Small intestine (tissue), 7 donors: ENCODE measurements around the gene NF1. TPM values are rescaled to one million over a fixed set of nuclear protein-coding genes. Genes with fewer than 3 reads are reported as not detected.

Source experiments
- DNase-seq, 2 donors: peaks; one replicate each; pipeline versions ENCODE4 v3.0.0 to v3.0.0-alpha.2; 2013
- FAIRE-seq: peaks from 2 replicates; lab custom pipeline; 2012; peaks lifted over from hg19 to GRCh38; lab: Jason Lieb, UNC
- H3K27ac ChIP-seq, 3 donors: one replicate each; pipeline ENCODE4 v1.5.1; 2013; ENCODE audit warnings: low read length in 2 of 3, mild to moderate bottlenecking in 2 of 3, control low read depth in 1 of 3, inconsistent platforms in 1 of 3, low read depth in 1 of 3, moderate library complexity in 1 of 3
- H3K27me3 ChIP-seq, 3 donors: one replicate each; pipeline ENCODE4 v1.6.1; 2013; ENCODE audit warnings: low read length in 3 of 3, inconsistent platforms in 1 of 3; ENCODE audit not compliant: control insufficient read depth in 3 of 3, insufficient read depth in 3 of 3
- H3K36me3 ChIP-seq, 3 donors: one replicate each; pipeline ENCODE4 v1.6.1; 2013; ENCODE audit warnings: low read length in 3 of 3, inconsistent platforms in 1 of 3, low read depth in 1 of 3, mild to moderate bottlenecking in 1 of 3, moderate library complexity in 1 of 3; ENCODE audit not compliant: control insufficient read depth in 3 of 3, insufficient read depth in 2 of 3
- H3K4me1 ChIP-seq, 3 donors: one replicate each; pipeline ENCODE4 v1.6.1; 2013; ENCODE audit warnings: low read length in 2 of 3, inconsistent platforms in 1 of 3, low read depth in 1 of 3, mild to moderate bottlenecking in 1 of 3, moderate library complexity in 1 of 3; ENCODE audit not compliant: control insufficient read depth in 3 of 3, insufficient read depth in 2 of 3
- H3K4me3 ChIP-seq, 3 donors: one replicate each; pipeline ENCODE4 v1.5.1; 2013; ENCODE audit warnings: low read length in 3 of 3, control low read depth in 1 of 3, inconsistent platforms in 1 of 3, low read depth in 1 of 3, mild to moderate bottlenecking in 1 of 3, moderate library complexity in 1 of 3
- H3K9me3 ChIP-seq, 2 donors: one replicate each; pipeline ENCODE4 v1.6.1; 2013; ENCODE audit warnings: low read depth in 1 of 2, low read length in 1 of 2; ENCODE audit not compliant: control insufficient read depth in 2 of 2, insufficient read depth in 1 of 2
- WGBS, 3 donors: extraction: QIAGEN DNeasy Blood & Tissue Kit; methylation state at CpG; one replicate each; pipeline ENCODE4 v1.1.7; 2013; 5-methylcytosine and 5-hydroxymethylcytosine counted together
- polyA plus RNA-seq, 4 donors: library from polyadenylated mRNA; stranded (reverse) in 3 of 4; unstranded in 1 of 4; fragments of 200-250 nt in 3 of 4; fragments of 120-200 nt in 1 of 4; gene quantifications; one replicate each; pipeline versions ENCODE4 v1.2.1 to v1.2.3, GENCODE V29; 2013
- donor health status: healthy with polysubstance abuse.
- donor health status: control.
- donor health status: control.
- donor health status: Bipolar disorder and iron deficiency.
- donor health status: healthy.

NF1 gene
- polyA plus RNA-seq, 4 donors = 7.7 to 27.3 (median 9.5) TPM

GRCh38 chr17:31126318-31126717 is 31.5 kb downstream of the NF1 start:
- Histone ChIP-seq H3K4me1 (no peaks in the 10 kb centered on the region), H3K27me3 (no peaks in the 10 kb centered on the region), H3K27ac (no peak overlapping the region), H3K9me3 (no peaks in the 10 kb centered on the region), H3K36me3 (peaks cover 0 to 20% (median 0%) of the 10 kb centered on the region in 3 donors), H3K4me3 (no peak overlapping the region)
- WGBS, 3 donors = 94 to 95% (median 95%) methylated on average over 3 of the region's 3 CpGs
- DNase-seq (no peak), FAIRE-seq (no peak)

- WGBS, 3 donors = 83 to 92% (median 91%) methylated on average over 3 of the region's 3 CpGs
- Histone ChIP-seq H3K36me3 (peaks cover 0 to 25% (median 0%) of the 10 kb centered on the region in 3 donors), H3K27ac (no peak overlapping the region), H3K27me3 (no peaks in the 10 kb centered on the region), H3K4me3 (no peak overlapping the region), H3K4me1 (no peaks in the 10 kb centered on the region), H3K9me3 (no peaks in the 10 kb centered on the region)
- DNase-seq (no peak), FAIRE-seq (no peak)
Observed at GRCh38 chr17:31128241-31128640, 33.5 kb downstream of the NF1 start.

- no peak for FAIRE-seq
- peaks cover 0 to 25% (median 0%) of the 10 kb centered on the region in 3 donors for H3K36me3 ChIP-seq
- no peaks in the 10 kb centered on the region for H3K4me1 ChIP-seq
- H3K27ac ChIP-seq = no peak overlapping the region
- no peaks in the 10 kb centered on the region for H3K9me3 ChIP-seq
- no peak overlapping the region for H3K4me3 ChIP-seq
- H3K27me3 ChIP-seq = no peaks in the 10 kb centered on the region
- 85 to 88% (median 88%) methylated on average over 15 of the region's 15 CpGs for WGBS, 3 donors
- DNase-seq = no peak
Observed at GRCh38 chr17:31130286-31131224, 35.8 kb downstream of the NF1 start.

- 93 to 97% (median 95%) methylated on average over 3 of the region's 3 CpGs for WGBS, 3 donors
- Histone ChIP-seq H3K27ac (no peak overlapping the region), H3K36me3 (peaks cover 0 to 25% (median 0%) of the 10 kb centered on the region in 3 donors), H3K4me3 (no peak overlapping the region), H3K9me3 (no peaks in the 10 kb centered on the region), H3K27me3 (no peaks in the 10 kb centered on the region), H3K4me1 (no peaks in the 10 kb centered on the region)
- no peak for DNase-seq
- no peak for FAIRE-seq
Observed at GRCh38 chr17:31131299-31131698, 36.5 kb downstream of the NF1 start.

DNA sequence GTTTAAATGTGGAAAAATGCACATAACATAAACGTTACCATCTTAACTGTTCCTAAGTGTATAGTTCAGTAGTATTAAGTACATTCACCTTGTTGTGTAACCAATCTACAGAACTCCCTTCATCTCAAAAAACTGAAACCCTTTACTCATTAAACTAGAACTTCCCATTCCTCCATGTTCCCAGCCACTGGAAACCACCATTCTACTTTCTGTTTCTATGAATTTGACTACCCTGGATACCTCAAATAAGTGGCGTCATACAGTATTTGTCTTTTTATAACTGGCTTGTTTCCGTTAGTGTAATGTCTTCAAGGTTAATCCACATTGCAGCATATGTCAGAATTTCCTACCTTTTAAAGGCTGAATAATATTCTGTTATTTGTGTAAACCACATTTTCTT is 38.2 kb downstream of the NF1 start:
- H3K4me3 ChIP-seq = no peak overlapping the region
- WGBS, 3 donors = 92 to 95% (median 95%) methylated on average over 3 of the region's 3 CpGs
- peaks cover 0 to 25% (median 0%) of the 10 kb centered on the region in 3 donors for H3K36me3 ChIP-seq
- no peaks in the 10 kb centered on the region for H3K27me3 ChIP-seq
- H3K9me3 ChIP-seq = no peaks in the 10 kb centered on the region
- DNase-seq (no peak), FAIRE-seq (no peak)
- H3K27ac ChIP-seq = no peak overlapping the region
- H3K4me1 ChIP-seq = no peaks in the 10 kb centered on the region

GRCh38 chr17:31134576-31134975 is 39.8 kb downstream of the NF1 start:
- FAIRE-seq (no peak), DNase-seq (no peak)
- H3K4me3 ChIP-seq = no peak overlapping the region
- H3K9me3 ChIP-seq = no peaks in the 10 kb centered on the region
- WGBS, 3 donors = 68 to 79% (median 72%) methylated on average over 4 of the region's 4 CpGs
- no peak overlapping the region for H3K27ac ChIP-seq
- H3K27me3 ChIP-seq = no peaks in the 10 kb centered on the region
- H3K36me3 ChIP-seq = peaks cover 0 to 29% (median 0%) of the 10 kb centered on the region in 3 donors
- no peaks in the 10 kb centered on the region for H3K4me1 ChIP-seq

DNA sequence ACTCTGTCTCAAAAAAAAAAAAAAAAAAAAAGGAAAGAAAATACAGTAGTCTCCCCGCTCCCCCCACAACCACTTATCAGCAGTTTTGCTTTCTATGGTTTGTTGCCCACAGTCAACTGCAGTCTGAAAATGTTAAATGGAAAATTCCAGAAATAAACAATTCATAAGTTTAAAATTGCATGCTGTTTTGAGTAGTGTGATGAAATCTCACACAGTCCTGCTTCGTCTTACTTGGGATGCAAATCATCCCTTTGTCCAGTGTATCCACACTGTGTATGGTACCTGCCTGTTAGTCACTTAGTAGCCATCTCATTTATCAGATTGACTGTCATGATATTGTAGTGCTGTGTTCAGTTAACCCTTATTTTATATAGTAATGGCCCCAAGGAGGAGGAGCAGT is 41.5 kb downstream of the NF1 start:
- WGBS, 3 donors = 84 to 97% (median 86%) methylated on average over 2 of the region's 2 CpGs
- Histone ChIP-seq H3K9me3 (no peaks in the 10 kb centered on the region), H3K4me1 (no peaks in the 10 kb centered on the region), H3K4me3 (no peak overlapping the region), H3K27me3 (no peaks in the 10 kb centered on the region), H3K27ac (no peak overlapping the region), H3K36me3 (peaks cover 0 to 15% (median 2%) of the 10 kb centered on the region in 3 donors)
- no peak for FAIRE-seq
- DNase-seq = no peak

DNA sequence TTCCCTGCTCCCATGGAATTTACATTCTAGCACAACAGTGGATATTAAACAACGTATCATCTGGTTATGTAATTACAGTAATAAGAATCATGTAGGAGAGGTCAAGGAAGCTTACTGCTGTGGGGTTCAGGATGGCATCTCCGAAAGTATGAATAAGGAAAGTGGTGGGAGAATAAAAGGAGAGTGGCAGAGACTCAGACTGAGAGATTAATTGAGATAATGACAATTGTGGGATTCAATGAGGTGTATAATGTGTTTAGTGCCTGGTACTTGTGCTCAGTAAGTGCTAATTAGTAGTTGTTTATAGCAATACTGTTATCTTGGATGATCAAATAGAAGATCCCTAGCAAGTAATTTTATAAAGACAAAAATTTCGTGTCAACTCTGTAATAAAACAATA is 45.3 kb downstream of the NF1 start:
- no peak for DNase-seq
- Histone ChIP-seq H3K9me3 (no peaks in the 10 kb centered on the region), H3K27me3 (no peaks in the 10 kb centered on the region), H3K27ac (no peak overlapping the region), H3K36me3 (peaks cover 0 to 14% (median 2%) of the 10 kb centered on the region in 3 donors), H3K4me1 (no peaks in the 10 kb centered on the region), H3K4me3 (no peak overlapping the region)
- no peak for FAIRE-seq
- 86 to 91% (median 88%) methylated on average over 3 of the region's 3 CpGs for WGBS, 3 donors
